ENCODE data around the gene HOXB4.

Gene HOXB4

GRCh38 chr17:48587276-48588073 lies 9.3 kb upstream of the HOXB4 start:
- Histone ChIP-seq H3K9me2 (replicated peaks; ENCODE audit: insufficient read depth, low read length) (no peaks in the 10 kb centered on the region), H3K4me3 (ENCODE audit: insufficient read depth, low read length, poor library complexity, severe bottlenecking) (no peak overlapping the region), H3K4me2 (ENCODE audit: low read depth, low read length, poor library complexity, severe bottlenecking) (no peak overlapping the region), H4K20me1 (ENCODE audit: low read depth, low read length) (no peaks in the 10 kb centered on the region), H3K27me3 (ENCODE audit: low read length) (no peaks in the 10 kb centered on the region), H3K79me2 (ENCODE audit: insufficient read depth, low read length) (no peaks in the 10 kb centered on the region), H3F3A (ENCODE audit: insufficient read depth) (no peaks in the 10 kb centered on the region), H3K27ac (ENCODE audit: low read depth, low read length) (no peak overlapping the region), H3K9me3 (ENCODE audit: insufficient read depth, low read length) (no peaks in the 10 kb centered on the region), H3K9ac (ENCODE audit: low read length) (no peak overlapping the region), H3K36me3 (ENCODE audit: low read length) (no peaks in the 10 kb centered on the region), H2AFZ (ENCODE audit: low read depth, low read length, severe bottlenecking) (no peak overlapping the region)
- TF ChIP-seq EZH2phosphoT487 (conservative IDR thresholded peaks at IDR 0.05; ENCODE audit: low read length) (no peak), CTCF (IDR thresholded peaks at IDR 0.05; ENCODE audit: insufficient read depth, low read length, poor library complexity, severe bottlenecking) (no peak)

- Histone ChIP-seq H3K4me3 (ENCODE audit: insufficient read depth, low read length, poor library complexity, severe bottlenecking) (no peak overlapping the region), H3K9ac (ENCODE audit: low read length) (no peak overlapping the region), H3K9me3 (ENCODE audit: insufficient read depth, low read length) (no peaks in the 10 kb centered on the region), H3K9me2 (replicated peaks; ENCODE audit: insufficient read depth, low read length) (no peaks in the 10 kb centered on the region), H3K27ac (ENCODE audit: low read depth, low read length) (no peak overlapping the region), H3K27me3 (ENCODE audit: low read length) (no peaks in the 10 kb centered on the region), H2AFZ (ENCODE audit: low read depth, low read length, severe bottlenecking) (no peak overlapping the region), H3F3A (ENCODE audit: insufficient read depth) (no peaks in the 10 kb centered on the region), H3K36me3 (ENCODE audit: low read length) (no peaks in the 10 kb centered on the region), H3K79me2 (ENCODE audit: insufficient read depth, low read length) (no peaks in the 10 kb centered on the region), H4K20me1 (ENCODE audit: low read depth, low read length) (no peaks in the 10 kb centered on the region), H3K4me2 (ENCODE audit: low read depth, low read length, poor library complexity, severe bottlenecking) (no peak overlapping the region)
- no peak for TF ChIP-seq EZH2phosphoT487 (conservative IDR thresholded peaks at IDR 0.05; ENCODE audit: low read length)
Observed at GRCh38 chr17:48586355-48587258, 8.5 kb upstream of the HOXB4 start.

DNA sequence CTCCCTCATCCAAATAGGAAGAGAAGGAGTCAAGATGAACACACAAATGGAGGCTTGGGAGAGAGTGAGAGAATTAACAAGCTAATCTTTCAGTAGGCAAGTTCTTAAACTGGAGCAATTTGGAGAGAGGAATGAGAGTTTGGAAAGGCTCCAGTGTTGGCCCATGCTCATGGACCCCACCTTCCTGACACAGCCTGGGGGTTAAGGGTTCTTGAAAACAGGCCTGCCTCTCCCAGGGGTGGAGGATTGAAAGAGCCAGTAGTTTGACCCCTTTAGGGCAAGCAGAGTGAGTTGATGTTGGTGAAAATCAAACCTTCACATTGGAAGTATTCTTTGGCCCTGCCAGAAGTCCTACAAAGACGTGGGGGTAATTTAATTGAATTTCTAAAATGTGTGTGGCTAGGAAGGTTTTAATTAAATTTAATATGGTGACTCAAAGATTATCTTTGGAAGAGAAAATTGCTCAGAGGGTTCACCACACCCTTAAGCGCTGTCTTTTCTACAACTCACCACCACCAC lies 6.1 kb upstream of the HOXB4 start:
- TF ChIP-seq EZH2phosphoT487 (conservative IDR thresholded peaks at IDR 0.05; ENCODE audit: low read length) (no peak), CTCF (IDR thresholded peaks at IDR 0.05; ENCODE audit: insufficient read depth, low read length, poor library complexity, severe bottlenecking) (no peak)
- Histone ChIP-seq H3K4me3 (ENCODE audit: insufficient read depth, low read length, poor library complexity, severe bottlenecking) (no peak overlapping the region), H3F3A (ENCODE audit: insufficient read depth) (no peaks in the 10 kb centered on the region), H3K27me3 (ENCODE audit: low read length) (no peaks in the 10 kb centered on the region), H3K79me2 (ENCODE audit: insufficient read depth, low read length) (no peaks in the 10 kb centered on the region), H2AFZ (ENCODE audit: low read depth, low read length, severe bottlenecking) (no peak overlapping the region), H4K20me1 (ENCODE audit: low read depth, low read length) (no peaks in the 10 kb centered on the region), H3K9me2 (replicated peaks; ENCODE audit: insufficient read depth, low read length) (no peaks in the 10 kb centered on the region), H3K36me3 (ENCODE audit: low read length) (no peaks in the 10 kb centered on the region), H3K9me3 (ENCODE audit: insufficient read depth, low read length) (no peaks in the 10 kb centered on the region), H3K9ac (ENCODE audit: low read length) (no peak overlapping the region), H3K4me2 (ENCODE audit: low read depth, low read length, poor library complexity, severe bottlenecking) (no peak overlapping the region), H3K27ac (ENCODE audit: low read depth, low read length) (no peak overlapping the region)
